Measurements from ENCODE around the gene ENC1.
A peak's percentile ranks its signal among the peaks of the same experiment; 100 is the strongest.

ENC1 gene

DNA sequence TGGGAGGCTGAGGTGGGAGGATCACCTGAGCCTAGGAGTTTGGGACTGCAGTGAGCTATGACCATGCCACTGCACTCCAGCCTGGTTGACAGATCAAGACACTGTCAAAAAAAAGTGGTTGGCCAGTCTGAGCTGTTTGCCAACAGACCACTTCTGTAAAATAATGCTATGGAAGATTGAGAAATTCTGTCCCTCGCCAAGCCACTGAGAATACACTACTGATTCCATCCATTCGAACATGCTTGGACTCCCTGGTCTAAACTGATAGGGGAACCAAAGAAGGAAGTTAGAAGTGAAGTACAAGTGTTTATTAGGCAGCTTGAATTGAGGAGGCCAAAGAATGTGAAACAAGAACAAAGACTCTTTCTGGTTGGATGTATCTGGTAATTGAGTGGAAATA, 27.2 kb downstream of the ENC1 start:
- Histone ChIP-seq H3K27me3 (replicated peaks in 2 of 5; ENCODE audit: control insufficient read depth in 4 of 5, insufficient read depth in 5 of 5, low read length in 4 of 5) (no peaks in the 10 kb centered on the region), H3K4me3 (ENCODE audit: control insufficient read depth in 1 of 7, extremely low read depth in 1 of 7, insufficient read depth in 4 of 7, low read depth in 2 of 7, low read length in 6 of 7) (no peak overlapping the region), H3K36me3 (ENCODE audit: control insufficient read depth in 4 of 4, insufficient read depth in 4 of 4, low read length in 3 of 4) (no peaks in the 10 kb centered on the region), H3K4me1 (ENCODE audit: control extremely low read depth in 1 of 4, control insufficient read depth in 4 of 4, insufficient read depth in 4 of 4, low read length in 3 of 4) (no peaks in the 10 kb centered on the region), H3K27ac (ENCODE audit: insufficient read depth in 1 of 2, low read depth in 1 of 2, low read length in 2 of 2, poor library complexity in 1 of 2, severe bottlenecking in 2 of 2) (no peak overlapping the region), H3K9me3 (ENCODE audit: control extremely low read depth in 1 of 5, control insufficient read depth in 4 of 5, insufficient read depth in 2 of 5, low read depth in 1 of 5, low read length in 4 of 5) (no peaks in the 10 kb centered on the region)
- CTCF ChIA-PET = interaction anchor here (1.3 to 1.8 kb wide), 2 partner anchors 27 to 48 kb away, joined by 3 to 10 read pairs; partner anchors contain the start of gene ENC1
- DNase-seq = peak in 2 of 3 donors; percentile 63 to 72
- WGBS (ENCODE audit: insufficient coverage) = no CpG with 5 or more reads among the region's 2 CpGs
- POLR2A ChIA-PET = no interaction called here

DNA sequence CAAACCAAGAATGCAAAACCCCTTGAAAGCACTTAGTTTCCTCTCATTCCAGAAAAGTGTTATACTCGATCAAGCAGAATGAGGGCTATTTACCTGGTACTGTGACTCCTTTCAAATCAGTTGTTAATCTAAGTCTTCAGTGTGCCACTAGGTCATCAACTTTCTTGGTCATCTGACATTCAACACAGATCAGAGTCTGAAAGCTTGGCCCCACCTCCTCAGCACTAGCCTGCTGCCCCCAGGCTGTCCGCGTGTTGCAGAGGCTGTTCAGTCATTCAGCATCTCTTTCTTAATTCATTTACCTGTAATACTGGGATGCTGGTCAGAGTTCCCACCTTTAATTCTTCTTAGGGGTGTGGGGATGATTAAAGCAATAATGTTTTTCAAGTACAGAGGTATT, 28.5 kb downstream of the ENC1 start:
- Histone ChIP-seq H3K27ac (ENCODE audit: insufficient read depth in 1 of 2, low read depth in 1 of 2, low read length in 2 of 2, poor library complexity in 1 of 2, severe bottlenecking in 2 of 2) (no peak overlapping the region), H3K36me3 (ENCODE audit: control insufficient read depth in 4 of 4, insufficient read depth in 4 of 4, low read length in 3 of 4) (no peaks in the 10 kb centered on the region), H3K9me3 (ENCODE audit: control extremely low read depth in 1 of 5, control insufficient read depth in 4 of 5, insufficient read depth in 2 of 5, low read depth in 1 of 5, low read length in 4 of 5) (no peaks in the 10 kb centered on the region), H3K4me3 (ENCODE audit: control insufficient read depth in 1 of 7, extremely low read depth in 1 of 7, insufficient read depth in 4 of 7, low read depth in 2 of 7, low read length in 6 of 7) (no peak overlapping the region), H3K4me1 (ENCODE audit: control extremely low read depth in 1 of 4, control insufficient read depth in 4 of 4, insufficient read depth in 4 of 4, low read length in 3 of 4) (no peaks in the 10 kb centered on the region), H3K27me3 (replicated peaks in 2 of 5; ENCODE audit: control insufficient read depth in 4 of 5, insufficient read depth in 5 of 5, low read length in 4 of 5) (no peaks in the 10 kb centered on the region)
- ChIA-PET POLR2A (no interaction called here), CTCF (interaction anchor here (1.8 kb wide), 1 partner anchor 28 kb away, joined by 10 read pairs; the partner anchor contains the start of gene ENC1)
- WGBS (ENCODE audit: insufficient coverage) = 83% methylated on average over 1 of the region's 3 CpGs
- no peak for DNase-seq

DNA sequence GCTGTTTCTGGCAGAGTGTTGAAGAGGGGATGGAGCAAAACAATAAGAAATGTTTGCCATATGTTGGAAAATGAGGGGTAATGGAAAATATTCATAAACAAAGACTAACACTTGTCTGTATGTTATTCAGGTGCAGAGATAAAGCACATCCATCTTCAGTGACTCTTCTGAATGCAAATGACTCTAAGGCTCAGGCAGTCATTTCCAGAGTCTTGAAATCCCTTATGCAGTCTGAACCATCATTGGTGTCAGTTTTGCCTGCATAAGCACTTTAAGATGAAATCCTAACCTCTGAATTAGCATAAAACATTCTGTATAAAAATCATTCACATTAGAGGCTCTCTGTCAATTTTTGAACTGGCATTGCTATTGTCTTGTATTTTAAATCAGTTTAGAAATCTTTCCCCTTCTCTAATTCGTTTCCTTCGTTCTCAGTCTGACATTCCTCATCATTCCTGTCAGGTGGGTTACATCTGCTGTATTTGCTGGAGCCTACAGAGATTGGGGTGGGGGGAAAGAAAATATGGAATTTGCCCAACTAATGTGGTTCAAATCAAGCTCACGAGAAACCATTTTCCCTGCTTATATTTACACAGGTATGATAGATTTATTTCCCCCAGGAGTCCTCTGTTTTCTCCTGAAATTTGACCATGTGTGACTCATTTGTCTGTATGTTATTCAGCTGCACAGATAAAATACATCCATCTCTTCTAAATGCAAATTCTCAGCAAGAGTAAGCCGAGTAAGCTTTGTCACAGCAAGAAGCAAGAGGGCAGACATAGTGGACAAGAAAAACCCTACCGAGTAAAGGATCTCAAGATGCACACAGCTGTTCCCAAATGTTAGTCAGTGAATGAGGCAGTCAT, 31.6 kb downstream of the ENC1 start:
- Histone ChIP-seq H3K9me3 (ENCODE audit: control extremely low read depth in 1 of 5, control insufficient read depth in 4 of 5, insufficient read depth in 2 of 5, low read depth in 1 of 5, low read length in 4 of 5) (no peaks in the 10 kb centered on the region), H3K4me1 (ENCODE audit: control extremely low read depth in 1 of 4, control insufficient read depth in 4 of 4, insufficient read depth in 4 of 4, low read length in 3 of 4) (no peaks in the 10 kb centered on the region), H3K27ac (ENCODE audit: insufficient read depth in 1 of 2, low read depth in 1 of 2, low read length in 2 of 2, poor library complexity in 1 of 2, severe bottlenecking in 2 of 2) (no peak overlapping the region), H3K4me3 (ENCODE audit: control insufficient read depth in 1 of 7, extremely low read depth in 1 of 7, insufficient read depth in 4 of 7, low read depth in 2 of 7, low read length in 6 of 7) (no peak overlapping the region), H3K36me3 (ENCODE audit: control insufficient read depth in 4 of 4, insufficient read depth in 4 of 4, low read length in 3 of 4) (no peaks in the 10 kb centered on the region), H3K27me3 (replicated peaks in 2 of 5; ENCODE audit: control insufficient read depth in 4 of 5, insufficient read depth in 5 of 5, low read length in 4 of 5) (no peaks in the 10 kb centered on the region)
- DNase-seq = no peak
- ChIA-PET POLR2A (no interaction called here), CTCF (interaction anchor here (1.3 kb wide), 1 partner anchor 64 kb away, joined by 3 read pairs; no protein-coding TSS in a partner anchor)
- 93% methylated on average over 2 of the region's 5 CpGs for WGBS (ENCODE audit: insufficient coverage)

DNA sequence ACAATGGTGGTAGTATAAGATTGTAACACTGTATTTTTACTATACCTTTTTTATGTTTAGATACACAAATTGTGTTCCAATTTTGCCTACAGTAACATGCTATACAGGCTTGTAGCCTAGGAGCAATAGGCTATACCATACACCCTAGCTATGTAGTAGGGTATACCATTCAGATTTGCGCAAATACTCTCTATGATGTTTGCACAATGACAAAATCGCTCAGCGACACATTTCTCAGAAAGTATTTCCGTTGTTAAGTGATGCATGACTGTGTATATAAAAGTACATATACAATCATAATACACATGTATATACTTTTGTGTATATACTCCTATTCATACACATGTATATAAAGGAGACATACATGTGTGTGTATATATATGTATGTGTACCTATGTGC, 34.8 kb downstream of the ENC1 start:
- no peak for DNase-seq
- no peak overlapping the region for H3K4me3 ChIP-seq (ENCODE audit: control insufficient read depth in 1 of 7, extremely low read depth in 1 of 7, insufficient read depth in 4 of 7, low read depth in 2 of 7, low read length in 6 of 7)
- ChIA-PET CTCF (no interaction called here), POLR2A (no interaction called here)
- no peaks in the 10 kb centered on the region for H3K27me3 ChIP-seq (replicated peaks in 2 of 5; ENCODE audit: control insufficient read depth in 4 of 5, insufficient read depth in 5 of 5, low read length in 4 of 5)
- WGBS (ENCODE audit: insufficient coverage) = no CpG with 5 or more reads among the region's 4 CpGs
- no peak overlapping the region for H3K27ac ChIP-seq (ENCODE audit: insufficient read depth in 1 of 2, low read depth in 1 of 2, low read length in 2 of 2, poor library complexity in 1 of 2, severe bottlenecking in 2 of 2)
- H3K4me1 ChIP-seq (ENCODE audit: control extremely low read depth in 1 of 4, control insufficient read depth in 4 of 4, insufficient read depth in 4 of 4, low read length in 3 of 4) = no peaks in the 10 kb centered on the region
- H3K36me3 ChIP-seq (ENCODE audit: control insufficient read depth in 4 of 4, insufficient read depth in 4 of 4, low read length in 3 of 4) = no peaks in the 10 kb centered on the region
- H3K9me3 ChIP-seq (ENCODE audit: control extremely low read depth in 1 of 5, control insufficient read depth in 4 of 5, insufficient read depth in 2 of 5, low read depth in 1 of 5, low read length in 4 of 5) = no peaks in the 10 kb centered on the region

DNA sequence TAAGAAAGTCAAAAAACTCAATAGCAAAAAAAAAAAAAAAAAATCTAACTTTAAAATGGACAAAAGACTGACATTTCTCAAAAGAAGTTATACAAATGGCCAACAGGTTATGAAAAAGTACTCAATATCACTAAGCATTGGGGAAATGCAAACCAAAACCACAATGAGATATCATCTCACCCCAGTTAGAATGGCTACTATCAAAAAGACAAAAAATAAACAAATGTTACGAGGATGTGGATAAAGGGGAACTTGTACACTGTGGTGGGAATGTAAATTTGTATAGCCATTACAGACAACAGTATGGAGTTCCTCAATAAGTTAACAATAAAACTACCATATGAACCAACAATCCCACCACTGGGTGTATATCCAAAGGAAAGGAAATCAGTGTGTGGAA, 37.2 kb downstream of the ENC1 start:
- H3K27me3 ChIP-seq (replicated peaks in 2 of 5; ENCODE audit: control insufficient read depth in 4 of 5, insufficient read depth in 5 of 5, low read length in 4 of 5) = no peaks in the 10 kb centered on the region
- no peak overlapping the region for H3K27ac ChIP-seq (ENCODE audit: insufficient read depth in 1 of 2, low read depth in 1 of 2, low read length in 2 of 2, poor library complexity in 1 of 2, severe bottlenecking in 2 of 2)
- ChIA-PET CTCF (no interaction called here), POLR2A (no interaction called here)
- H3K36me3 ChIP-seq (ENCODE audit: control insufficient read depth in 4 of 4, insufficient read depth in 4 of 4, low read length in 3 of 4) = no peaks in the 10 kb centered on the region
- no CpG with 5 or more reads among the region's 1 CpG for WGBS (ENCODE audit: insufficient coverage)
- H3K4me1 ChIP-seq (ENCODE audit: control extremely low read depth in 1 of 4, control insufficient read depth in 4 of 4, insufficient read depth in 4 of 4, low read length in 3 of 4) = no peaks in the 10 kb centered on the region
- no peak overlapping the region for H3K4me3 ChIP-seq (ENCODE audit: control insufficient read depth in 1 of 7, extremely low read depth in 1 of 7, insufficient read depth in 4 of 7, low read depth in 2 of 7, low read length in 6 of 7)
- peak; percentile 20 to 79 (median 67) for DNase-seq
- H3K9me3 ChIP-seq (ENCODE audit: control extremely low read depth in 1 of 5, control insufficient read depth in 4 of 5, insufficient read depth in 2 of 5, low read depth in 1 of 5, low read length in 4 of 5) = no peaks in the 10 kb centered on the region

DNA sequence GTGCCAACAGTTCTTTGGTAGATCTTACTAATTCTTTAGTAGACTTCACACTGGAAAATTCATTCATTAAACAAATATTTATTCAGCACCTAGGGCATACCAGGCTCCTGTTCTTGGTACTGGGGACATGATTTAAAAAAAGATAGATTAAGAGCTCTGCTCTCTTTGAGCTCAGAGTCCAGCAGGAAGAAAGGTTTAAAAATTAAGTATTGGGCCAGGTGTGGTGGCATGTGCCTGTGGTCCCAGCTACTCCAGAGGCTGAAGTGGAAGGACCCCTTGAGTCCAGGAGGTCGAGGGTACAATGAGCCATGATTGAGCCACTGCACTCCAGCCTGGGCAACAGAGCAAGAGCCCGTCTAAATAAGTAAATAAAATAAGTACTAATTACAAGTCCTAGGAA, 41.4 kb downstream of the ENC1 start:
- Histone ChIP-seq H3K27ac (ENCODE audit: insufficient read depth in 1 of 2, low read depth in 1 of 2, low read length in 2 of 2, poor library complexity in 1 of 2, severe bottlenecking in 2 of 2) (no peak overlapping the region), H3K4me1 (ENCODE audit: control extremely low read depth in 1 of 4, control insufficient read depth in 4 of 4, insufficient read depth in 4 of 4, low read length in 3 of 4) (no peaks in the 10 kb centered on the region), H3K27me3 (replicated peaks in 2 of 5; ENCODE audit: control insufficient read depth in 4 of 5, insufficient read depth in 5 of 5, low read length in 4 of 5) (no peaks in the 10 kb centered on the region), H3K4me3 (ENCODE audit: control insufficient read depth in 1 of 7, extremely low read depth in 1 of 7, insufficient read depth in 4 of 7, low read depth in 2 of 7, low read length in 6 of 7) (no peak overlapping the region), H3K36me3 (ENCODE audit: control insufficient read depth in 4 of 4, insufficient read depth in 4 of 4, low read length in 3 of 4) (no peaks in the 10 kb centered on the region), H3K9me3 (ENCODE audit: control extremely low read depth in 1 of 5, control insufficient read depth in 4 of 5, insufficient read depth in 2 of 5, low read depth in 1 of 5, low read length in 4 of 5) (no peaks in the 10 kb centered on the region)
- WGBS (ENCODE audit: insufficient coverage) = no CpG with 5 or more reads among the region's 2 CpGs
- ChIA-PET CTCF (interaction anchor here (1.1 kb wide), 1 partner anchor 10 kb away, joined by 3 read pairs; no protein-coding TSS in a partner anchor), POLR2A (no interaction called here)
- DNase-seq = no peak

DNA sequence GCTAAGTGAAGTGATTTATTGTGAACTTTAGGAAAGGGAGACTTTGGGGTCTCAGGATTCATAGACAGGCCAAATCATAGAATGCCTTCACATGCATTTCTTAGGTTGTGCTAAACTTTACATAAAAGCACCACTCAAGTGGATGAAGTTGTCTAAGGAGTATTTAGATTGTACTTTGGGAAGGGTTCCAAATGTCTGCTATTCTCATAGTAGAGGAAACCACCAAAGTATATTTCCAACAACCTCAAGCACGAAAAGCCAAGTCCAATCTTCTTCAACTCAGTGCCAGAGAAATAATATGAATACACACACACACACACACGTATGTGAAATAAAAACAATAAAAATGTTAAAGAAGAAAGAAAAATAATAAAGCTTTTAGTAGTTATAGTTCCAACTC, 41.8 kb downstream of the ENC1 start:
- Histone ChIP-seq H3K4me1 (ENCODE audit: control extremely low read depth in 1 of 4, control insufficient read depth in 4 of 4, insufficient read depth in 4 of 4, low read length in 3 of 4) (no peaks in the 10 kb centered on the region), H3K4me3 (ENCODE audit: control insufficient read depth in 1 of 7, extremely low read depth in 1 of 7, insufficient read depth in 4 of 7, low read depth in 2 of 7, low read length in 6 of 7) (no peak overlapping the region), H3K27ac (ENCODE audit: insufficient read depth in 1 of 2, low read depth in 1 of 2, low read length in 2 of 2, poor library complexity in 1 of 2, severe bottlenecking in 2 of 2) (no peak overlapping the region), H3K9me3 (ENCODE audit: control extremely low read depth in 1 of 5, control insufficient read depth in 4 of 5, insufficient read depth in 2 of 5, low read depth in 1 of 5, low read length in 4 of 5) (no peaks in the 10 kb centered on the region), H3K27me3 (replicated peaks in 2 of 5; ENCODE audit: control insufficient read depth in 4 of 5, insufficient read depth in 5 of 5, low read length in 4 of 5) (no peaks in the 10 kb centered on the region), H3K36me3 (ENCODE audit: control insufficient read depth in 4 of 4, insufficient read depth in 4 of 4, low read length in 3 of 4) (no peaks in the 10 kb centered on the region)
- no peak for DNase-seq
- CTCF ChIA-PET = interaction anchor here (1.1 kb wide), 1 partner anchor 10 kb away, joined by 3 read pairs; no protein-coding TSS in a partner anchor
- POLR2A ChIA-PET = no interaction called here
- no CpG with 5 or more reads among the region's 2 CpGs for WGBS (ENCODE audit: insufficient coverage)
